SHP77 treated with DMSO at 0.1 percent for 48 hours (cell line): ENCODE measurements around the gene HES1.
"Not testable (repeated sequence)": the region's sequence is repeated elsewhere in the genome, so short reads cannot be mapped to it uniquely, and the experiment has no call there.

Source experiments
- DNase-seq: peaks from one replicate; lab custom pipeline; 2025; lab: John Stamatoyannopoulos, UW

The HES1 gene

DNA sequence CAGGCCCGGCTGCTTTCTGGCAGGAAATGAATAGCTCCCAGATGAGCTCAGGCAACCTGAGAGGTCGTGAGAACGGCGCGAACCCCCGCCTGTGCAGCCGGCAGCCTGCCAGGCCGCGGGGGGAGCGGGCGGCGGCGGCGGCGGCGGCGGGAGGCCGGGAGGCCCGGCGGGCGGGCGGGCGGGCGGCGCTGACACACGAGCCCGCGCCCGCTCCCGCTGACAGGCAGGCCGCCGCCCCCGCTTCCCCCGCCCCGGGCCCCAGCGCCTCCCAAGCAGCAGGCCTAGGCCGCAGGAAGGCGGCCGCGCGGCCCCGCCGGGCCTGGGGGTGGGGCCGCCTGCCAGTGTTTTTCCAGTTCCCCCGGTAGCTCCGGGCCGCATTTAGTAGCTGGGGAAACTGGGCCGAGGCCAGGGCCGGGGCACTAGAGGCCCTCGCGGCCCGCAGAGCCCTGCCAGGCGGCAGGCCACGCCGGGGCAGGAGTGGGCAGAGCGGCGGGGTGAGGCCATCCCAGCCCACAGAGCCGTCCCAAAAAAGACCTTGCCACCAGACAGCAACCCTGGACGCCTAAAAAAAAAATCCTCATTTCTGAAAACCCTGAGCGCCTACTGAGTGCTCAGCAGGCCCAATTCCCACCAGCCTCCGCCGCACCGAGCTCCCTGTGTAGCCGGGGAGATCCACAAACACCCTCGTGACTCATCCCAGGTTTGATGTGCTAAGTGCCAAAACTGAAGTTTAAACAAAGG, 5.6 kb downstream of the HES1 start:
- no peak for DNase-seq

GRCh38 chr3:194142156-194142910, 6.4 kb downstream of the HES1 start:
- DNase-seq = no peak

DNA sequence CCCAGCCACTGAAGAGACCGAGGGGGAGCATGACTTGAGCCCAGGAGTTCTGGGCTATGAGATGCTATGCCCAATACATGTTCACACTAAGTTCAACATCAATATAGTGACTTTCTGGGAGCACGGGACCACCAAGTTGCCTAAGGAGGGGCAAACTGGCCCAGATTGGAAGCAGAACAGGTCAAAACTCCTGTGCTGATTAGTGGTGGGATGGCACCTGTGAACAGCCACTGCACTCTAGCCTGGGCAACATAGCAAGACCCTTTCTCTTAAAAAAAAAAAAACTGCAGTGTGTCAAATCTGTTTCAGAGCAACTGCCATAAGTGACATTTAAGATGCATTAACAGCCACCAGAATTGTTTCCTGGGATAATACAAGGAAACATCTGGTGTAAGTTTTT, 9.8 kb downstream of the HES1 start:
- no peak for DNase-seq

- no peak for DNase-seq
Measured at GRCh38 chr3:194147679-194148078, 11.7 kb downstream of the HES1 start.

- DNase-seq = no peak
Measured at GRCh38 chr3:194148383-194148782, 12.4 kb downstream of the HES1 start.

GRCh38 chr3:194150252-194150934, 14.4 kb downstream of the HES1 start:
- DNase-seq = no peak

DNA sequence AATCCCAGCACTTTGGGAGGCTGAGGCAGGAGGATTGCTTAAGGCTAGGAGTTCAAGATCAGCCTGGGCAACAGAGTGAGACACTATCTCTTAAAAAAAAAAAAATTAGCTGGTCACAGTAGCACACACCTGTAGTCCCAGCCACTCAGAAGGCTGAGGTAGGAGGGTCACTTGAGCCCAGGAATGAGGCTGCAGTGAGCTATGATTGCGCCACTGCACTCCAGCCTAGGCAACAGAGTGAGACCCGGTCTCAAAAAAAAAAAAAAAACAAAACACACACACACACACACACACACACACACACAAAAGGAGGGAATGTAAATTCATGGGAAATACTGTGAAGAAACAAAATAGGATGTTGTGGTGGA, 15.0 kb downstream of the HES1 start:
- DNase-seq = not testable (repeated sequence)

DNA sequence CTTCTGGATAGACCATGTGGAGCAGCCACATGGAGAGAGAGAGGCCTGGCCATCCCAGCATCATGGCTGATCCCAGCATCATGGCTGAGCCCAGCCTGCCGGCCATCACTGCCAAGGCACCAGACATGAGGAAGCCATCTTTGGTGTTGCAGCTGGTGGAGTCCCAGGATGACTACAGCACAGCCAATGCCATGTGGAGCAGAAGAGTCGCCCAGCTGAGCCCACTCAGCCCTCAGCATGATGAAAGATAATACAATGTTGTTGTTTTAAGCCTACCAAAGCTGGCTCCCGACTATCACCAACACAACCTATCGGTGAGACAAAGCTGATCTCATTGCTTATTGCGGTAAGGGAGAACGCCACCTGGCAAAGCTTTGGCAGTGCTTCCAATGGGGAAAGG, 18.4 kb downstream of the HES1 start:
- DNase-seq = no peak

DNA sequence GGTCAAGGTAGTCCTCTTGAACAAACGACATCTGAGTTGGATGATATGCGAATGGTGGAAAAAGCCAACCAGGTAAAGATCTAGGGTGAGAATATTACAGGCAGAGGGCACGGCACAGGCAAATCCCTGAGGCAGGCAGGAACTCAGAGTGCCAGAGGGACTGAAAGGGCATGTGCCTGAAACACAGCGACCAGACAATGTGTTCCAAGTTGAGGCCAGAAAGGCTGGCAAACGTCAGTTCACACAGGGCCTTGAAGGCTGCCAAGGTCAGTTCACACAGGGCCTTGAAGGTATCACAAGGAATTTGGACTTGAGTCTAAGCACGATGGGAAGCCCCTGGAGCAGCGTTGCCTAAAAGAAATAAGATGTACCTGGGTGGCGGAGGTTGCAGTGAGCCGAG, 20.1 kb downstream of the HES1 start:
- DNase-seq = no peak

- DNase-seq = no peak
Measured at GRCh38 chr3:194158942-194159439, 23.0 kb downstream of the HES1 start.

- no peak for DNase-seq
Measured at GRCh38 chr3:194160158-194160557, 24.2 kb downstream of the HES1 start.

DNA sequence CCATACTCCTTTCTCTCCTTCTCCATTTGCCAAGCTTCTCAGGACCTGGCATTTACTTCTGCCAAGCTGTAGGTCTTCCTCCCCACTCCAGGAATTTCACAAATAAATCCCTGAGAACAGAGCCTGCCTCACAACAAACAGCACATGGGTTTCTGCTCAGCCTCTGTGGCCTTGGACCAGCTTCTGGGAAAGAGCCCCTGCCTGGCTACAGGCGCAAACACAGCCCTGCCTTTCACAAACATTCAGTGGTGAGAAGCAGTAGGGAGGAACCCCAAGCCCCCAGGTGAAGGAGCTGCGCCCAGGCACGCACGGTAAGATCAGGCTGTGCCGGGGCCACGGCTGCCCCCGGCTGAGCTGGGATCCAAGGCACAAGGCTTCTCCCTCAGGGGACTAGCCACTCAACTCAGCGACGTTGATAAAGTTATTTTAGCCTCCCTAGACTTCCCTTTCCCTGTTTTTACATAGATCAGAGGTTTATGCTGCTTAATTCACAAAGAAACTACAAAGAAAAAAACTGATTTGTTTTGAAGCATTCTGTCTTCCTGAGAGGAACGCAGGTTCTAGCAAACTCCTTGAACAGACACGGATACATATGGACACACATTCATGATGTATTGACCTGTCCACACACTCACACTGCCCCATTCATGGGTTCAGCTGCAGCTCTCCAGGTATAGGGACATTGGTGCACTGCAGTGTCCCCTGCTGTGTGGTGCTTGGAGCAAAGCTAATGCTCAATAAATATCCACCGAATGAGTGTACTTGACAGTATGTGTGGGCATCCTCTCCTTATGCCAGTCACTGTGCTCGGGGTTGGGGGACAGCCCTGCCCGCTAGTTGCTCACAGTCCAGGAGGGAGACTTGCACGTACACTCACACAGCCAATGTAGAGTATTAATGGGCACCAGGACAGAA, 25.4 kb downstream of the HES1 start:
- no peak for DNase-seq

DNA sequence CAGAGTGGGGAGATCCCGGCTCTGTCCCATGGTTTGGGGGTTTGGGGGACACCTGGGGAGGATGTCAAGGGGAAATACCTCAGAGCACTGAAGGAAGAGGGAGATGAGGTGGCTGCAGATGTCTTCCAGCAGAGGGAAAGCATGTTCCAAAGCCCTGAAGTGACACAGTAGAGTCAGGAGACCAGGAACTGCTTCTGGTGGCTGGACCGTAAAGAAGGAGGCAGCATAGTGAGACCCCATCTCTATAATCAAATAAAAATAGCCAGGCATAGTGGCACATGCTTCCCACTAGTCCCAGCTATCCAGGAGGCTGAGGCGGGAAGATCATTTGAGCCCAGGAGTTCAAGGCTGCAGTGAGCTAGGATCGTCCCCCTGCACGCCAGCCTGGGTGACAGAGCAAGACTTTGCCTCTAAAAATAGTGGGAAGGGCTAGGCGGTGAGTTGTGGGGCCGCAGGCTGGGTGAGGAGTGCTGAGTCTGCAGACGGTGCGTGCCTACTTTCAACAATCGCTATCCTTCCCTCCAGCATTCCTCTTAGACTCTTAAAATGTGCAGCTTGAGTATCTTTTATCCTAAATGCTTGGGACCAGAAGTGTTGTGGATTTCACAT, 26.2 kb downstream of the HES1 start:
- DNase-seq = no peak

DNA sequence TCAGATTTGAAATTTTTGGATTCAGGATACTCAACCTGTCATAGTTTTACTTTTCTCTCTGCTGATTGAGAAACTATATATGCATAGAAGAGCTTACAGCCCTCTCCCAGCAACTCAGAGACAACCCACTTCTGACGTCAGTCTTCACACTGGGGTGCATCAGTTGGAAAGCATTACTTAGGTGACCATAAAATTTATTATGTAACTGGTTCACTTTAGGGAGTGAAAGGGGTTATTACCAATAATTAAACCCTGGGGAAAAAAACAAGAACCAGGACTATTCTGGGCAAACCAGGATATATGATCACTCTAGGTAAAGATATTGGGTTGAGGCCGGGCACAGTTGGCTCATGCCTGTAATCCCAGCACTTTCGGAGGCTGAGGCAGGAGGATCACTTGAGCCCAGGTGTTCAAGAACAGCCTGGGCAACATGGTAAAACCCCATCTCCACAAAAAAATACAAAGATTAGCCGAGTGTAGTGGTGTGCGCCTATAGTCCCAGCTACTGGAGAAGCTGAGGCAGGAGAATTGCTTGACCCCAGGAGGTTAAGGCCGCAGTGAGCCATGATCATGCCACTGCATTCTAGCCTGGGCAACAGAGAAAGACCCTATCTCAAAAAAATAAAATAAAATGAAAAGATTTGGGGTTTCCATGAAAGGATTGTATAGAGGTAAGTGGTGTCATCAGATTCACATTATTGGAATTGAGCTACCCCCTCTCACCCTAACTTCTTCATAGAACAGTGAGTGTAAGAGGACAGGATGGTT, 27.1 kb downstream of the HES1 start:
- DNase-seq = no peak

- no peak for DNase-seq
Measured at GRCh38 chr3:194163697-194164096, 27.7 kb downstream of the HES1 start.

- DNase-seq = no peak
Measured at GRCh38 chr3:194164861-194165260, 28.9 kb downstream of the HES1 start.

DNA sequence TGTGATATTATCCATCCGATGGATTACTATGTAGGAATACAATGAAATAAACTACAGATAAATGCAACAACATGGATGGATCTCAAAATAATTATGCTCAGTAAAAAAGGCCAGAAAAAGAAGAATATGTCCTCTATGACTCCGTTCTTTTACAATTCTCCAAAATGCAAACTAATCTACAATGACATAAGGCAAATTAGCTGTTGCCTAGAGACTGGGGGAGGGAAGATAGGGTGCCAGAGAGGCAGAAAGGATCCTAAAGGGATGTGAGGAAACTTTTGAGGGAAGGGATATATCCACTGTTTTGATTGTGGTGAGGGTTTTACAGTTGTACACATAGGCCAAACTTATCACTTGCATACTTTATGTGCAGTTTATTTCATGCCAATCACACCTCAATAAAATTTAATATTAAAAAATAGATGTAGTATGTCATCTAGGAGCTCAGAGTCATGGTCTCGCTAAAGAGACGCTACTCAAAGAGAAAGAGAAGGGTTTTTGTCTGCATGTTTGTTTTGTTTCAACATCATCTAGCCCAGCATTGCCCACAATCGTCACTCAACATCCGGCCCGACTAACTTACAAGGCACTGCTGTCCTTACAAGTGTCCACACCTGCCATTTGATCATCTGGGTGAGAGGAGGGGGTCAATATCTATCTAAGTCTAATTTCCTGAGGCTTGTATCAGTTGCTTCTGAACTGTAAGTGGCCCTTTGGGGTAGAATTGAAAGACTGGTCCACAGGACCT, 29.5 kb downstream of the HES1 start:
- DNase-seq = no peak

DNA sequence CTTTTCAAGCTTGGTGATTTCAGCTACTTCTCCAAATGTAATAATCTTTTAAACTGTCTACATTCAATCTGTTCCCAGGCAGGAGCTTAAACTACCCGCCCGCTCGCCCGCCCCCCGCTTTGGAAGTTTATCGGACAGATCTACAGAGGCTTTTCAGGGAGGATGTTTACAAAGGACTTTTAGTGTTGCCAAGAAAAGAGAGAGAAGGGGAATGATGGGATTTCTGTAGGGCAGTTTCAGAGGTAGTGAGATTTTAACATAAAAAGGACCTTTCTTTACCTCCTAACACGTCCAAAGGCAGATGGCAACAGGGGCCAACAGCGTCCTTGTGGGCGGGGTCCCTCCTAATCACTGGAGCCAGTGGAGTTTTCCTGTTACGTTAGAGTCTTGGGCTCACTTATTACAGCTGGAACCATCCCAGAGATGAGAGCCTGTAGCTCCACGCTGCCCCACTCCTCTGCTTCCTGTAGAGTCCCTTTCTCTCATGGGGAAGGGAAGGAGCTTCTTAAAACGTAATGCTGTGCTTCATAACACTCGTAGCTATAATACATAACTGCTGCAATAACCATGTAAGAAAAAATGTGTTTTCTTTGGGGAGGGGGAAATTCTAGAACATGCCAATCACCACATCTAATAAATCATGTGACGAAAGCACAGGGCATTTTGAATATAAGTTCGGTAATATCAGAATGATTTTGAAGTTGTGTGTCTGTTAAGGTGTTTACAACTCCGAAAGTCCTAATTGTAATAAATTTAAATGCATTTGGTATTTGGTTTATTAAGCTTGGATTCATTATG, 30.9 kb downstream of the HES1 start:
- no peak for DNase-seq
